Vagina (tissue), 2 donors: ENCODE data around the gene TRIM37.

Experiments used
- CTCF ChIP-seq, 3 experiments: fragments of 450-650 bp in 2 of 3; fragments of 200-600 bp in 1 of 3; sonication (generic) in 1 of 3; IDR thresholded peaks; one replicate each; pipeline ENCODE4 v1.5.1; 2017 to 2019; ENCODE audit warnings: antibody characterized with exemption in 3 of 3, mild to moderate bottlenecking in 2 of 3, moderate library complexity in 2 of 3
- POLR2A ChIP-seq, 2 donors: fragments of 450-650 bp; IDR thresholded peaks; one replicate each; pipeline ENCODE4 v1.6.1; 2017; ENCODE audit warnings: antibody characterized with exemption in 2 of 2, mild to moderate bottlenecking in 2 of 2, moderate library complexity in 2 of 2

DNA sequence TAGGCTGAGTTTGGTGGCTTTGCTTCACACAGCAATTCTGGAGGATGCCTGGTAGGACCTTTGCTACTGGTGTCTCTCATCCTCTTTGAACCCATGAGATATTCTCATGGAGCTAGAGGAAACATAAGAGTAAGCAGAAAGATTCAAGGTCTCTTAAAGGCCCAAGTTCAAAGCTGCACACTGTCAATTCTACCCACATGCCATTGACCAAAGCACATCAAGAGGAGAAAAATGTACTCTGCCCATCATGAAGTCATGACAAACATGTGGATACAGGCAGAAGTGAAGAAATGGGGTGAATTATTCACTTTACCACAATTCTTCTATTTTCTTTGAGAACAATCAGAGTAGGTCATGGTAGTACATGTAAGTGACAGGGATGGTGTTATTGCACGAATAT lies 35.2 kb upstream of the TRIM37 start:
- TF ChIP-seq CTCF (IDR thresholded peaks at IDR 0.05) (no peak), POLR2A (IDR thresholded peaks at IDR 0.05) (no peak)
